A673 (cell line): Measurements from ENCODE around the gene DDHD1. TPM values are rescaled to one million over a fixed set of nuclear protein-coding genes. Genes with fewer than 3 reads are reported as not detected.
"Not testable (repeated sequence)": the region's sequence is repeated elsewhere in the genome, so short reads cannot be mapped to it uniquely, and the experiment has no call there.

Experiments used
- BruUV-seq: library from RNA; stranded (reverse); fragments of 400-500 nt; replicated peaks from 2 replicates; lab custom pipeline; 2021; lab: Mats Ljungman, UMichigan
- CTCF ChIA-PET: fragments of 300-600 bp; sonication (Branson Sonifier 250); formaldehyde crosslinking; loops from one replicate; lab custom pipeline; 2022; ENCODE audit warnings: antibody characterized with exemption; lab: Charles Lee
- POLR2A ChIA-PET: fragments of 300-600 bp; sonication (Branson Sonifier 250); formaldehyde crosslinking; loops from one replicate; lab custom pipeline; 2022; ENCODE audit warnings: antibody characterized with exemption; ENCODE audit not compliant: low non-redundant PET; lab: Charles Lee
- DNase-seq: peaks from one replicate; pipeline ENCODE4 v3.0.0-alpha.2; 2015; ENCODE audit warnings: low spot score
- H3K27ac ChIP-seq: fragments of 200-600 bp; sonication (generic); 2 replicates; pipeline ENCODE4 v1.5.1; 2016; ENCODE audit warnings: mixed run types, low read depth, mild to moderate bottlenecking, mixed read lengths, antibody characterized with exemption, low read length; ENCODE audit not compliant: poor library complexity, severe bottlenecking
- H3K27me3 ChIP-seq: fragments of 200-600 bp; sonication (generic); replicated peaks from 2 replicates; pipeline ENCODE4 v1.6.1; 2017; ENCODE audit warnings: mixed run types, low read depth, mild to moderate bottlenecking, mixed read lengths, antibody characterized with exemption, low read length; ENCODE audit not compliant: insufficient read depth, poor library complexity
- H3K36me3 ChIP-seq: fragments of 200-600 bp; sonication (generic); 2 replicates; pipeline ENCODE4 v1.6.1; 2016; ENCODE audit warnings: mixed run types, mild to moderate bottlenecking, mixed read lengths, antibody characterized with exemption, low read length; ENCODE audit not compliant: insufficient read depth, poor library complexity, severe bottlenecking
- H3K4me1 ChIP-seq: fragments of 200-600 bp; sonication (generic); 2 replicates; pipeline ENCODE4 v1.6.1; 2017; ENCODE audit warnings: mixed run types, mild to moderate bottlenecking, mixed read lengths, antibody characterized with exemption, low read length; ENCODE audit not compliant: insufficient read depth, poor library complexity, severe bottlenecking
- H3K4me3 ChIP-seq: fragments of 200-600 bp; sonication (generic); 2 replicates; pipeline ENCODE4 v1.5.1; 2016; ENCODE audit warnings: low read depth, mixed run types, mild to moderate bottlenecking, mixed read lengths, low read length; ENCODE audit not compliant: poor library complexity, severe bottlenecking
- H3K9me3 ChIP-seq: fragments of 200-600 bp; sonication (generic); 2 replicates; pipeline ENCODE4 v1.6.1; 2016; ENCODE audit warnings: mixed run types, low read depth, mild to moderate bottlenecking, mixed read lengths, antibody characterized with exemption, low read length; ENCODE audit not compliant: poor library complexity, severe bottlenecking
- CTCF ChIP-seq: fragments of 300-800, 200-600 bp; sonication (generic); conservative IDR thresholded peaks from 2 replicates; pipeline ENCODE4 v1.5.1; 2017; ENCODE audit warnings: low read depth, mild to moderate bottlenecking, antibody characterized with exemption, low read length, moderate library complexity, mixed read lengths
- EZH2 ChIP-seq: fragments of 200-600 bp; sonication (generic); IDR thresholded peaks from 2 replicates; pipeline ENCODE4 v1.6.1; 2017; ENCODE audit warnings: borderline replicate concordance, low read depth, mild to moderate bottlenecking, mixed read lengths, antibody characterized with exemption, low read length; ENCODE audit not compliant: poor library complexity, severe bottlenecking
- intact Hi-C: fragments of 100-400 bp; cut with micrococcal nuclease; formaldehyde crosslinking; loops from one replicate; pipeline ENCODE4 v1.10.0; 2022; ENCODE audit not compliant: unreplicated experiment
- total RNA-seq: library from RNA; stranded (reverse); gene quantifications from 2 replicates; pipeline ENCODE4 v1.2.3, GENCODE V29; 2021

Gene DDHD1
- total RNA-seq, 1 experiment from 2014 or later = 21.9 TPM

GRCh38 chr14:53093206-53093605 lies 59.9 kb downstream of the DDHD1 start:
- BruUV-seq = no TSS peak
- TF ChIP-seq CTCF (no peak), EZH2 (no peak)
- no peaks in the 10 kb centered on the region for H3K27me3 ChIP-seq
- no peak overlapping the region for H3K4me3 ChIP-seq
- ChIA-PET CTCF (no interaction called here), POLR2A (no interaction called here)
- DNase-seq = no peak
- H3K4me1 ChIP-seq = peaks cover 11% of the 10 kb centered on the region
- intact Hi-C loops = no loop called here
- no peaks in the 10 kb centered on the region for H3K9me3 ChIP-seq
- H3K36me3 ChIP-seq = no peaks in the 10 kb centered on the region
- H3K27ac ChIP-seq = no peak overlapping the region

- POLR2A ChIA-PET = no interaction called here
- no peaks in the 10 kb centered on the region for H3K9me3 ChIP-seq
- intact Hi-C loops = no loop called here
Observed at GRCh38 chr14:53090853-53091252, 62.3 kb downstream of the DDHD1 start.

GRCh38 chr14:53084954-53085353 lies 68.2 kb downstream of the DDHD1 start:
- H3K27me3 ChIP-seq, DNase-seq, H3K9me3 ChIP-seq, POLR2A ChIA-PET, H3K36me3 ChIP-seq, intact Hi-C loops, H3K27ac ChIP-seq, H3K4me1 ChIP-seq, H3K4me3 ChIP-seq, BruUV-seq, CTCF ChIA-PET: not testable (repeated sequence)

More at GRCh38 chr14:53090853-53091252, 62.3 kb downstream of the DDHD1 start:
- no peak overlapping the region for H3K27ac ChIP-seq
- no peaks in the 10 kb centered on the region for H3K4me1 ChIP-seq
- no peaks in the 10 kb centered on the region for H3K27me3 ChIP-seq
- no TSS peak for BruUV-seq
- CTCF ChIA-PET = no interaction called here
- no peak for TF ChIP-seq CTCF
- no peak for TF ChIP-seq EZH2
- no peak overlapping the region for H3K4me3 ChIP-seq
- DNase-seq = no peak
- no peaks in the 10 kb centered on the region for H3K36me3 ChIP-seq

GRCh38 chr14:53064475-53064874 lies 88.6 kb downstream of the DDHD1 start:
- H3K27ac ChIP-seq = no peak overlapping the region
- CTCF ChIA-PET = no interaction called here

More at GRCh38 chr14:53064475-53064874, 88.6 kb downstream of the DDHD1 start:
- Histone ChIP-seq H3K36me3 (no peaks in the 10 kb centered on the region), H3K4me1 (peaks cover 9% of the 10 kb centered on the region), H3K27me3 (no peaks in the 10 kb centered on the region), H3K9me3 (no peaks in the 10 kb centered on the region), H3K4me3 (no peak overlapping the region)
- intact Hi-C loops = no loop called here
- TF ChIP-seq EZH2 (no peak), CTCF (no peak)
- BruUV-seq = no TSS peak
- POLR2A ChIA-PET = no interaction called here
- no peak for DNase-seq
